Panc1 (cell line): ENCODE data around the gene PIP4K2A. TPM values are rescaled to one million over a fixed set of nuclear protein-coding genes. Genes with fewer than 3 reads are reported as not detected.

Source experiments
- ATAC-seq: fragments of 200-7000 bp; cut with Tn5 transposase; 2 replicates; pipeline ENCODE4 v1.9.1; 2020; ENCODE audit warnings: mild to moderate bottlenecking, moderate library complexity
- BruUV-seq: library from RNA; stranded (reverse); fragments of 400-500 nt; replicated peaks from 2 replicates; lab custom pipeline; 2021; lab: Mats Ljungman, UMichigan
- CTCF ChIA-PET: fragments of 300-600 bp; sonication (Branson Sonifier 250); formaldehyde crosslinking; loops from one replicate; lab custom pipeline; 2022; ENCODE audit warnings: antibody characterized with exemption; lab: Charles Lee
- POLR2A ChIA-PET: fragments of 300-600 bp; sonication (Branson Sonifier 250); formaldehyde crosslinking; loops from one replicate; lab custom pipeline; 2022; ENCODE audit warnings: antibody characterized with exemption; lab: Charles Lee
- DNase-seq: peaks from one replicate; pipeline ENCODE4 v3.0.0-alpha.2; 2010; ENCODE audit warnings: low read depth, low spot score
- H3K27ac ChIP-seq: 2 replicates; pipeline ENCODE4 v1.5.1; 2011; ENCODE audit warnings: mild to moderate bottlenecking, low read length, inconsistent platforms
- H3K27me3 ChIP-seq: fragments of 200-500 bp; sonication (Bioruptor generic); 2 replicates; pipeline ENCODE4 v1.6.0; 2014; ENCODE audit warnings: low read length, inconsistent platforms; ENCODE audit not compliant: control insufficient read depth, insufficient read depth
- H3K36me3 ChIP-seq: fragments of 200-500 bp; sonication (Bioruptor generic); 2 replicates; pipeline ENCODE4 v1.5.1; 2014; ENCODE audit warnings: inconsistent platforms, mild to moderate bottlenecking, low read length, moderate library complexity; ENCODE audit not compliant: control insufficient read depth, insufficient read depth
- H3K4me1 ChIP-seq: 2 replicates; pipeline ENCODE4 v1.5.1; 2011; ENCODE audit warnings: inconsistent platforms, mild to moderate bottlenecking, low read length, moderate library complexity; ENCODE audit not compliant: control insufficient read depth, insufficient read depth
- H3K4me3 ChIP-seq, 2 experiments: 2 replicates each; pipeline ENCODE4 v1.5.1; 2011 to 2012; ENCODE audit warnings: low read depth in 2 of 2, low read length in 2 of 2, mild to moderate bottlenecking in 2 of 2, inconsistent platforms in 1 of 2, moderate library complexity in 1 of 2
- H3K9me3 ChIP-seq: fragments of 200-500 bp; sonication (Bioruptor generic); 2 replicates; pipeline ENCODE4 v1.5.1; 2014; ENCODE audit warnings: low read depth, mild to moderate bottlenecking, inconsistent platforms, low read length, moderate library complexity; ENCODE audit not compliant: control insufficient read depth, insufficient read depth
- POLR2AphosphoS5 ChIP-seq: IDR thresholded peaks from 2 replicates; pipeline ENCODE4 v1.6.1; 2012; ENCODE audit warnings: mild to moderate bottlenecking, low read depth, low read length, moderate library complexity
- SIN3A ChIP-seq: IDR thresholded peaks from 2 replicates; pipeline ENCODE4 v1.6.1; 2012; ENCODE audit warnings: low read depth, mild to moderate bottlenecking, low read length, moderate library complexity, borderline replicate concordance; ENCODE audit not compliant: insufficient read depth
- TCF7L2 ChIP-seq: IDR thresholded peaks from 2 replicates; pipeline ENCODE4 v1.6.1; 2011; ENCODE audit warnings: mild to moderate bottlenecking, low read depth, low read length, inconsistent platforms
- in situ Hi-C: cut with HindIII; loops from 2 replicates; pipeline ENCODE4 v1.10.0; 2016; ENCODE audit warnings: low sequenced_read_pairs, low pct_unique_long_range_greater_than_20kb
- intact Hi-C: fragments of 100-400 bp; cut with micrococcal nuclease; formaldehyde crosslinking; loops from one replicate; pipeline ENCODE4 v1.10.0; 2022; ENCODE audit not compliant: unreplicated experiment
- total RNA-seq: library from RNA; stranded (reverse); gene quantifications from one replicate; pipeline ENCODE4 v1.2.1, GENCODE V29; 2021; ENCODE audit not compliant: unreplicated experiment
- TF ChIP-seq, protein P1 (sequence below), 2 experiments: IDR thresholded peaks; 2 replicates each; pipeline ENCODE4 v1.6.1; 2011 to 2012; ENCODE audit warnings: low read depth in 2 of 2, control low read depth in 1 of 2, low read length in 1 of 2, mild to moderate bottlenecking in 1 of 2, moderate library complexity in 1 of 2; ENCODE audit not compliant: insufficient read depth in 1 of 2
- TF ChIP-seq, protein P2 (sequence below): fragments of 450-650 bp; IDR thresholded peaks from 2 replicates; pipeline ENCODE4 v1.5.1; 2017; ENCODE audit warnings: mild to moderate bottlenecking

PIP4K2A gene
- total RNA-seq, 1 experiment from 2014 or later: 25.2 TPM

DNA sequence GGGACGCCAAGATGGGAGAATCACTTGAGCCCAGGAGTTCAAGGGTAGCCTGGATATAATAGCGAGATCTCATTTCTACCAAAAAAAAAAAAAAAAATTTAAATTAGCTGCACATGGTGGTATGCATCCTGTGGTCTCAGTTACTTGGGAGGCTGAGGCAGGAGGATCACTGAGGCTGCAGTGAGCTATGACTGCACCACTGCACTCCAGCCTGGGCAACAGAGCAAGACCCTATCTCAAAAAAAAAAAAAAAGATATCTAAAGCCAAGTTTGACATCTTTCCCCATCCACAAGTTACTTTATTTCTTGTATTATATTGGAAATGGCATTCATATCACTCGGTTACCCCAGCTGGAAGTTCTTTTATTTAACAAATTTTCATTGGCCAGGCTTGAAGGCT, 3.4 kb upstream of the PIP4K2A start:
- H3K27ac ChIP-seq: no peak overlapping the region
- intact Hi-C loops: no loop called here
- BruUV-seq: no TSS peak
- POLR2A ChIA-PET: no interaction called here
- H3K4me3 ChIP-seq: no peak overlapping the region
- DNase-seq: no peak
- no peaks in the 10 kb centered on the region for H3K9me3 ChIP-seq
- TF ChIP-seq TCF7L2 (no peak), POLR2AphosphoS5 (no peak)
- TF ChIP-seq, protein P1, sequence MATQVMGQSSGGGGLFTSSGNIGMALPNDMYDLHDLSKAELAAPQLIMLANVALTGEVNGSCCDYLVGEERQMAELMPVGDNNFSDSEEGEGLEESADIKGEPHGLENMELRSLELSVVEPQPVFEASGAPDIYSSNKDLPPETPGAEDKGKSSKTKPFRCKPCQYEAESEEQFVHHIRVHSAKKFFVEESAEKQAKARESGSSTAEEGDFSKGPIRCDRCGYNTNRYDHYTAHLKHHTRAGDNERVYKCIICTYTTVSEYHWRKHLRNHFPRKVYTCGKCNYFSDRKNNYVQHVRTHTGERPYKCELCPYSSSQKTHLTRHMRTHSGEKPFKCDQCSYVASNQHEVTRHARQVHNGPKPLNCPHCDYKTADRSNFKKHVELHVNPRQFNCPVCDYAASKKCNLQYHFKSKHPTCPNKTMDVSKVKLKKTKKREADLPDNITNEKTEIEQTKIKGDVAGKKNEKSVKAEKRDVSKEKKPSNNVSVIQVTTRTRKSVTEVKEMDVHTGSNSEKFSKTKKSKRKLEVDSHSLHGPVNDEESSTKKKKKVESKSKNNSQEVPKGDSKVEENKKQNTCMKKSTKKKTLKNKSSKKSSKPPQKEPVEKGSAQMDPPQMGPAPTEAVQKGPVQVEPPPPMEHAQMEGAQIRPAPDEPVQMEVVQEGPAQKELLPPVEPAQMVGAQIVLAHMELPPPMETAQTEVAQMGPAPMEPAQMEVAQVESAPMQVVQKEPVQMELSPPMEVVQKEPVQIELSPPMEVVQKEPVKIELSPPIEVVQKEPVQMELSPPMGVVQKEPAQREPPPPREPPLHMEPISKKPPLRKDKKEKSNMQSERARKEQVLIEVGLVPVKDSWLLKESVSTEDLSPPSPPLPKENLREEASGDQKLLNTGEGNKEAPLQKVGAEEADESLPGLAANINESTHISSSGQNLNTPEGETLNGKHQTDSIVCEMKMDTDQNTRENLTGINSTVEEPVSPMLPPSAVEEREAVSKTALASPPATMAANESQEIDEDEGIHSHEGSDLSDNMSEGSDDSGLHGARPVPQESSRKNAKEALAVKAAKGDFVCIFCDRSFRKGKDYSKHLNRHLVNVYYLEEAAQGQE (IDR thresholded peaks at IDR 0.05; ENCODE audit: insufficient read depth in 1 of 2, low read depth in 2 of 2, low read length in 1 of 2): no peak
- CTCF ChIA-PET: no interaction called here
- H3K4me1 ChIP-seq: no peaks in the 10 kb centered on the region; the same call in 1 of the 2 replicates
- H3K36me3 ChIP-seq: no peaks in the 10 kb centered on the region
- no peak for ATAC-seq
- in situ Hi-C loops: no loop called here
- H3K27me3 ChIP-seq: no peaks in the 10 kb centered on the region

DNA sequence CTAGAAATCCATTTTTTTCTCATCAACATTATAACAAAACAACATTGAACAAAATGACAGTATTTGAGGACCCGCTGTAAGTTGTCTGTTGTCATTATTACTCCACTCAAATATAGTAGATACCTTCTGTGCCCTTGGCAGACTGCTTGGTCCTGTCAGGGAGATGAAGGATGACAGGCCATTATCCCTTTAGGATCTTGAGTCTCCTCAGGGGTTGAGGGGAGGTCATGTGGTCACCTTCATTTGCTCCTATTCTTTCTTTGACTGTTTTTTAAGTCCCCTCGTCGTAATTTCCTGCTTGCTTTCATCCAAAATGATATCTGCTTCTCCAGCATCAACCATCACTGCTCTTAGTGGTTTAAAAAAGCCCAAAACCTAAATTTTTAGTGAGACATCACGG, 2.6 kb upstream of the PIP4K2A start:
- no TSS peak for BruUV-seq
- TF ChIP-seq, protein P1 (IDR thresholded peaks at IDR 0.05; ENCODE audit: insufficient read depth in 1 of 2, low read depth in 2 of 2, low read length in 1 of 2): no peak
- TF ChIP-seq, protein P2, sequence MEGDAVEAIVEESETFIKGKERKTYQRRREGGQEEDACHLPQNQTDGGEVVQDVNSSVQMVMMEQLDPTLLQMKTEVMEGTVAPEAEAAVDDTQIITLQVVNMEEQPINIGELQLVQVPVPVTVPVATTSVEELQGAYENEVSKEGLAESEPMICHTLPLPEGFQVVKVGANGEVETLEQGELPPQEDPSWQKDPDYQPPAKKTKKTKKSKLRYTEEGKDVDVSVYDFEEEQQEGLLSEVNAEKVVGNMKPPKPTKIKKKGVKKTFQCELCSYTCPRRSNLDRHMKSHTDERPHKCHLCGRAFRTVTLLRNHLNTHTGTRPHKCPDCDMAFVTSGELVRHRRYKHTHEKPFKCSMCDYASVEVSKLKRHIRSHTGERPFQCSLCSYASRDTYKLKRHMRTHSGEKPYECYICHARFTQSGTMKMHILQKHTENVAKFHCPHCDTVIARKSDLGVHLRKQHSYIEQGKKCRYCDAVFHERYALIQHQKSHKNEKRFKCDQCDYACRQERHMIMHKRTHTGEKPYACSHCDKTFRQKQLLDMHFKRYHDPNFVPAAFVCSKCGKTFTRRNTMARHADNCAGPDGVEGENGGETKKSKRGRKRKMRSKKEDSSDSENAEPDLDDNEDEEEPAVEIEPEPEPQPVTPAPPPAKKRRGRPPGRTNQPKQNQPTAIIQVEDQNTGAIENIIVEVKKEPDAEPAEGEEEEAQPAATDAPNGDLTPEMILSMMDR: no peak
- no peak for TF ChIP-seq TCF7L2
- no peak for TF ChIP-seq POLR2AphosphoS5
- TF ChIP-seq SIN3A: no peak
- in situ Hi-C loops: no loop called here

More for the DNA sequence above, 2.6 kb upstream of the PIP4K2A start:
- POLR2A ChIA-PET: no interaction called here
- Histone ChIP-seq H3K27ac (no peak overlapping the region), H3K9me3 (no peaks in the 10 kb centered on the region), H3K27me3 (no peaks in the 10 kb centered on the region), H3K4me1 (no peaks in the 10 kb centered on the region; the same call in 1 of the 2 replicates), H3K36me3 (no peaks in the 10 kb centered on the region), H3K4me3 (no peak overlapping the region)
- ATAC-seq: no peak
- intact Hi-C loops: no loop called here
- no peak for DNase-seq
- CTCF ChIA-PET: interaction anchor here (0.7 kb wide), 1 partner anchor 553 kb away, joined by 4 read pairs; no protein-coding TSS in a partner anchor
